ENCODE data around the gene ELMO1. TPM values are rescaled to one million over a fixed set of nuclear protein-coding genes. Genes with fewer than 3 reads are reported as not detected.

ELMO1 gene
- total RNA-seq, 6 donors from 2014 or later, result 51.4 to 204 (median 73.7) TPM

DNA sequence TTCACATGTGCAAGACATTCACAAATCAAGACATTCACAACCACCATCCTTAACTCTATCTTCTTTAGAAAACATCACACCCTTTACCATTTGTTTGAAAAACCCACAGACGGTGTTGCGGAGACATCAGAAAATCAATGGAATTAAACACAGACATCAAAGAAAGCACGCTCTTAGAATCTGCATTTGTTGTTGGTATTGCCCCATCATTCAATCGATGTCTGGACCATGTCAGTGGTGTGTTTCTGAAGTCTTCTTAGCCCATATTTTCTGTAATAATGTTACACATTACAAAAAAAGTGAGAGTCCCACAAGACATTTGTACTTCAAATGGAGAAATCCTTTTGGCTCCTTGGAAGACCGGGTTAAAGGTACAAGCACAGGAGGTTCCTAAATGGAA, 550.5 kb downstream of the ELMO1 start:
- DNase-seq (no peak), ATAC-seq (ENCODE audit: low FRiP score in 2 of 2) (no peak)
- Histone ChIP-seq H3K4me3 (no peak overlapping the region), H3K27me3 (no peaks in the 10 kb centered on the region), H3K9me3 (no peaks in the 10 kb centered on the region), H3K36me3 (peaks cover 0 to 12% (median 0%) of the 10 kb centered on the region in 4 donors), H3K27ac (no peak overlapping the region), H3K4me1 (no peaks in the 10 kb centered on the region)
- WGBS, 2 donors, result 94 to 96% methylated on average over 5 of the region's 5 CpGs
- no peak for TF ChIP-seq POLR2AphosphoS5 (IDR thresholded peaks at IDR 0.05)
- TF ChIP-seq, protein P1, sequence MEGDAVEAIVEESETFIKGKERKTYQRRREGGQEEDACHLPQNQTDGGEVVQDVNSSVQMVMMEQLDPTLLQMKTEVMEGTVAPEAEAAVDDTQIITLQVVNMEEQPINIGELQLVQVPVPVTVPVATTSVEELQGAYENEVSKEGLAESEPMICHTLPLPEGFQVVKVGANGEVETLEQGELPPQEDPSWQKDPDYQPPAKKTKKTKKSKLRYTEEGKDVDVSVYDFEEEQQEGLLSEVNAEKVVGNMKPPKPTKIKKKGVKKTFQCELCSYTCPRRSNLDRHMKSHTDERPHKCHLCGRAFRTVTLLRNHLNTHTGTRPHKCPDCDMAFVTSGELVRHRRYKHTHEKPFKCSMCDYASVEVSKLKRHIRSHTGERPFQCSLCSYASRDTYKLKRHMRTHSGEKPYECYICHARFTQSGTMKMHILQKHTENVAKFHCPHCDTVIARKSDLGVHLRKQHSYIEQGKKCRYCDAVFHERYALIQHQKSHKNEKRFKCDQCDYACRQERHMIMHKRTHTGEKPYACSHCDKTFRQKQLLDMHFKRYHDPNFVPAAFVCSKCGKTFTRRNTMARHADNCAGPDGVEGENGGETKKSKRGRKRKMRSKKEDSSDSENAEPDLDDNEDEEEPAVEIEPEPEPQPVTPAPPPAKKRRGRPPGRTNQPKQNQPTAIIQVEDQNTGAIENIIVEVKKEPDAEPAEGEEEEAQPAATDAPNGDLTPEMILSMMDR (IDR thresholded peaks at IDR 0.05), result no peak
- TF ChIP-seq POLR2A (IDR thresholded peaks at IDR 0.05), result no peak
- TF ChIP-seq EP300 (IDR thresholded peaks at IDR 0.05), result no peak

DNA sequence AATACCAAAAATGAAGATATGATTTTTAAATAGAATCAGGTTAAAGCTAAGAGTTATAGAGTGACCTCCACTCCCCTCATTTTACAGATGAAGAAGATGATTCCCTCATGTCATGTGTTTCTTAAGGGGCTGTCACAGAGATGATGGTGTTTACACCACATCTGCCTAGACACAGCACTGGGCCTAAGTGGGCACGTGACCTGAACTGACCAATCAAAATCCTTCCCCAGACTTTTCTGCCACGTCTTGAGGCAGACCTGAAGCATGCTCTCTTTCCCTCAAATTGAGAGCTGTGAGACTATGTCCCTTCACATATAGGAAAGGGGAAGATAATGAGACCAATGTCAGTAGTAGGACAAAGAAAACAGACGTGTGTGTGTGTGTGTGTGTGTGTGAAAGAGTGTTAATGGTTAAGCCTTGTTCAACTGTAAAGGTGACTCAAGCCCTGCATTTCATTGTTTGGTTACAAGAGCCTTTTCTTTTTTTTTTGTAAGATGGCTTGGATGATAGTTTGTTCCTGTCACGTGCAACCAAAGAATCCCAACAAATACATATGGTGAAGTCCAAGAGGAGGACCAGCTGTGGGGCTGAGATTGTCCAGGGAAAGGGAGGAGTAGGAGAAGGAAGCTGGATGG, 551.6 kb downstream of the ELMO1 start:
- Histone ChIP-seq H3K4me3 (no peak overlapping the region), H3K36me3 (peaks cover 0 to 20% (median 0%) of the 10 kb centered on the region in 4 donors), H3K9me3 (no peaks in the 10 kb centered on the region), H3K27me3 (no peaks in the 10 kb centered on the region), H3K27ac (no peak overlapping the region), H3K4me1 (no peaks in the 10 kb centered on the region)
- WGBS, 2 donors, result 70 to 73% methylated on average over 4 of the region's 4 CpGs
- no peak for TF ChIP-seq EP300 (IDR thresholded peaks at IDR 0.05)
- TF ChIP-seq, protein P1 (IDR thresholded peaks at IDR 0.05), result no peak
- TF ChIP-seq POLR2AphosphoS5 (IDR thresholded peaks at IDR 0.05), result no peak
- TF ChIP-seq POLR2A (IDR thresholded peaks at IDR 0.05), result no peak
- ATAC-seq (ENCODE audit: low FRiP score in 2 of 2), result no peak
- DNase-seq, result no peak

DNA sequence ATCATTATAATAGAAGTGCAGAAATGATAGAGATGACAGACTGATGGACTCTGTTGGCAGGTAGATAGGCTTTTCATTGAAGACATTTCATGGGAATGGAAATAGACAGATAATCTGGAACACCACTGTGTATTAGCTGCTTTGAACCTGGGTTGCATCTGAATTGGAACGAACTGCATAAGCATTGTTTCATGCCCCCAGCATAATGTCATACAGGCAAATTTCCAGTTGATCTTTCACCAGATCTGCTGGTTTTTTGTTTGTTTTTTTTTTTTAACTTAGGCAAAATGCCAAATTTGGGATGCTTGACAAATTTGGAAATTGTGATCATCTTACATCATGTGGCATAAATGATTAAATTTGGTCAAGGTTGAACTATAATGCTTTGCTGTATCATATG, 552.2 kb downstream of the ELMO1 start:
- Histone ChIP-seq H3K9me3 (no peaks in the 10 kb centered on the region), H3K27ac (no peak overlapping the region), H3K4me1 (no peaks in the 10 kb centered on the region), H3K27me3 (no peaks in the 10 kb centered on the region), H3K36me3 (peaks cover 0 to 24% (median 0%) of the 10 kb centered on the region in 4 donors), H3K4me3 (no peak overlapping the region)
- DNase-seq (no peak), ATAC-seq (ENCODE audit: low FRiP score in 2 of 2) (no peak)
- no peak for TF ChIP-seq POLR2AphosphoS5 (IDR thresholded peaks at IDR 0.05)
- WGBS, 2 donors, result 73 to 86% methylated on average over 1 of the region's 1 CpG

DNA sequence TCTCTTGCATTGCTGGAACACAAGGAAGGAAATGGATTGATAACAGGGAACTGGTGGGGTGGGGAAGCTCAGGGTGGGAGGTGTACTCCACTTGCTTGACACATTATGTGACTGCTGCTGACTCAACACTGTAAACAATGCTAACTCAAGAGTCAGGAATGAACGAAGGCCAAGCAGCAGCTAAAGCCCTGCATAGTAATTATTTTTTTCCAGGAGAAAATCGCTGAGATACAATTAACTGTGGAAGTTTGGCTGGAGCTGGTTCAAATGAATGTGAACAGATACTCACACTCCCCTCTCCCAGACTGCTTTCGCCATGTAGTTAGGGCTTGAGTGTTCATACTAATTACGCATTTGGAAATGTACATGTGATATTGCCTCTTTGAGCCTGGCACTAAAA, 553.5 kb downstream of the ELMO1 start:
- H3K9me3 ChIP-seq, result no peaks in the 10 kb centered on the region
- peaks cover 0 to 27% (median 0%) of the 10 kb centered on the region in 4 donors for H3K36me3 ChIP-seq
- H3K27ac ChIP-seq, result no peak overlapping the region
- no peaks in the 10 kb centered on the region for H3K27me3 ChIP-seq
- WGBS, 2 donors, result 65 to 69% methylated on average over 4 of the region's 4 CpGs
- no peak overlapping the region for H3K4me3 ChIP-seq
- no peaks in the 10 kb centered on the region for H3K4me1 ChIP-seq
- TF ChIP-seq, protein P1 (IDR thresholded peaks at IDR 0.05), result no peak
- no peak for TF ChIP-seq POLR2A (IDR thresholded peaks at IDR 0.05)
- TF ChIP-seq POLR2AphosphoS5 (IDR thresholded peaks at IDR 0.05), result no peak
- TF ChIP-seq EP300 (IDR thresholded peaks at IDR 0.05), result no peak
- ATAC-seq (ENCODE audit: low FRiP score in 2 of 2), result no peak
- no peak for DNase-seq

DNA sequence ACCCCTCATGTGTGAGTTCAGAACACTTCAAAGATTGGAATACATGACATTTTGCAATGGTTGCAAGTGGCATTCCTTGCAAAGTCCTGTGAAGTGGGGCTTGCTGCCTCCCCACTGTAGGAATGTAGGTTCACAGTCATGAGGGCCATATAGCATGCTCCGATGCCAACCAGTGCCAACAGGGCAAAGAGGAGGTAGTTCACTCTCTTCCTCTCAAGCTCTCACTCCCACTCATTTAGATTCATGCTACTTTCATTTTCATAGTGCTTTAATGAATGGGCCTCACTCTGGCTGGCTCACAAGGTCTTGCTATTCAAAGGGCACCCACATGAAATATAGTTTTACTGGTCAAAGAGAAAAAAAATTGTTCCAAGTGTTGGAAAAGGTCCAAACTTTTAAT, 554.5 kb downstream of the ELMO1 start:
- H3K36me3 ChIP-seq, result peaks cover 0 to 27% (median 0%) of the 10 kb centered on the region in 4 donors
- no peak overlapping the region for H3K27ac ChIP-seq
- DNase-seq, result peak in 1 of 2 donors; percentile 42
- no peak overlapping the region for H3K4me3 ChIP-seq
- WGBS, 2 donors, result 40 to 58% methylated on average over 1 of the region's 1 CpG
- H3K9me3 ChIP-seq, result no peaks in the 10 kb centered on the region
- peak in 1 of 2 donors; percentile 57 for ATAC-seq (ENCODE audit: low FRiP score in 2 of 2)
- H3K4me1 ChIP-seq, result no peaks in the 10 kb centered on the region
- H3K27me3 ChIP-seq, result no peaks in the 10 kb centered on the region
- TF ChIP-seq EP300 (IDR thresholded peaks at IDR 0.05) (no peak), POLR2A (IDR thresholded peaks at IDR 0.05) (no peak), POLR2AphosphoS5 (IDR thresholded peaks at IDR 0.05) (no peak)
- TF ChIP-seq, protein P1 (IDR thresholded peaks at IDR 0.05), result no peak
